ENCODE data around the gene TRIM33. TPM values are rescaled to one million over a fixed set of nuclear protein-coding genes. Genes with fewer than 3 reads are reported as not detected.

Gene TRIM33
- total and polyA plus RNA-seq, 2 of the 8 experiments (the other 6 are each of a cell fraction or from before 2014, with no cell fraction given), result 17.1 to 52.3 TPM

- H2BK120ac ChIP-seq (replicated peaks; ENCODE audit: low read depth, low read length), result no peak overlapping the region
- H3K56ac ChIP-seq (replicated peaks; ENCODE audit: insufficient read length, low read depth, low read length), result no peak overlapping the region
- no peak overlapping the region for H2BK20ac ChIP-seq (ENCODE audit: low read length)
- H2BK15ac ChIP-seq (ENCODE audit: low read length), result no peak overlapping the region
- no peak overlapping the region for H3K18ac ChIP-seq (ENCODE audit: extremely low read depth, low read length)
- H3K27ac ChIP-seq (ENCODE audit: low read depth, low read length), result no peak overlapping the region
- H4K91ac ChIP-seq (replicated peaks; ENCODE audit: insufficient read length, low read length), result no peak overlapping the region
- ChIA-PET POLR2A (ENCODE audit: partially characterized antibody) (interaction anchor here (1.4 kb wide), 1 partner anchor 13 kb away, joined by 4 read pairs; no protein-coding TSS in a partner anchor), CTCF (ENCODE audit: partially characterized antibody) (interaction anchor here (1.2 kb wide), 2 partner anchors 14 to 30 kb away, joined by 3 to 4 read pairs; partner anchors contain the start of gene TRIM33)
- DNase-seq (ENCODE audit: low read depth in 1 of 2, low spot score in 2 of 2), result no peak
- H3K36me3 ChIP-seq (ENCODE audit: control insufficient read depth in 2 of 4, insufficient read depth in 4 of 4, low read length in 3 of 4), result no peaks in the 10 kb centered on the region
- 0 out of 4 replicates have a peak overlapping the region, but pooled peaks of 1 of the 2 experiments have one; percentile 38 for H3K4me2 ChIP-seq (ENCODE audit: insufficient read depth in 1 of 2, low read depth in 2 of 2, low read length in 2 of 2)
- FAIRE-seq, result no peak
- no peaks in the 10 kb centered on the region for H3K4me1 ChIP-seq (replicated peaks in 1 of 4; ENCODE audit: control insufficient read depth in 3 of 4, insufficient read depth in 4 of 4, low read length in 3 of 4)
- no peaks in the 10 kb centered on the region for H3K79me2 ChIP-seq (ENCODE audit: control insufficient read depth in 1 of 2, insufficient read depth in 2 of 2, low read length in 2 of 2)
- no peak overlapping the region for H3K23ac ChIP-seq (ENCODE audit: insufficient read length)
- no peak overlapping the region for H4K5ac ChIP-seq (ENCODE audit: insufficient read length, low read depth, low read length)
- no peak overlapping the region for H3K14ac ChIP-seq (ENCODE audit: insufficient read length)
- H2BK12ac ChIP-seq (ENCODE audit: low read depth, low read length), result no peak overlapping the region
- no peak overlapping the region for H3K4me3 ChIP-seq (ENCODE audit: extremely low read depth in 1 of 4, insufficient read depth in 2 of 4, low read depth in 3 of 4, low read length in 4 of 4)
- no peaks in the 10 kb centered on the region for H3K9me3 ChIP-seq (ENCODE audit: insufficient read depth in 2 of 2, low read depth in 1 of 2, low read length in 1 of 2)
- no peak overlapping the region for H2AK5ac ChIP-seq (ENCODE audit: low read depth, low read length)
- no peak overlapping the region for H2BK5ac ChIP-seq (ENCODE audit: low read depth, low read length)
- no peaks in the 10 kb centered on the region for H3K23me2 ChIP-seq (ENCODE audit: low read depth, low read length)
- H3K4ac ChIP-seq (replicated peaks; ENCODE audit: insufficient read length, low read depth, low read length), result no peak overlapping the region
- no peaks in the 10 kb centered on the region for H4K20me1 ChIP-seq (replicated peaks in 1 of 2; ENCODE audit: control insufficient read depth in 1 of 2, insufficient read depth in 2 of 2, low read length in 2 of 2)
- H3K9ac ChIP-seq (replicated peaks in 1 of 4; ENCODE audit: extremely low read depth in 1 of 4, low read depth in 3 of 4, low read length in 3 of 4), result no peak overlapping the region
- H3K27me3 ChIP-seq (replicated peaks in 1 of 4; ENCODE audit: control insufficient read depth in 3 of 4, extremely low read depth in 1 of 4, insufficient read depth in 3 of 4, low read length in 3 of 4), result no peaks in the 10 kb centered on the region
- H4K8ac ChIP-seq (ENCODE audit: extremely low read depth, insufficient read depth, low read length), result no peak overlapping the region
- no peaks in the 10 kb centered on the region for H3K79me1 ChIP-seq (ENCODE audit: low read depth, low read length)
- peak overlapping the region; percentile 98; the same call in 1 of the 2 replicates for H2AFZ ChIP-seq (ENCODE audit: low read length)
- TF ChIP-seq BACH1 (IDR thresholded peaks at IDR 0.05; ENCODE audit: low read length), result no peak
- no peak for TF ChIP-seq CREB1 (IDR thresholded peaks at IDR 0.05)
- TF ChIP-seq CHD1 (IDR thresholded peaks at IDR 0.05; ENCODE audit: low read depth, low read length), result no peak
- TF ChIP-seq, protein P1, sequence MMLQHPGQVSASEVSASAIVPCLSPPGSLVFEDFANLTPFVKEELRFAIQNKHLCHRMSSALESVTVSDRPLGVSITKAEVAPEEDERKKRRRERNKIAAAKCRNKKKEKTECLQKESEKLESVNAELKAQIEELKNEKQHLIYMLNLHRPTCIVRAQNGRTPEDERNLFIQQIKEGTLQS (IDR thresholded peaks at IDR 0.05; ENCODE audit: insufficient read depth, low read depth, low read length), result 0 out of 2 replicates have a peak, but pooled peaks have one; percentile 25
- TF ChIP-seq BCL11A (IDR thresholded peaks at IDR 0.05; ENCODE audit: low read depth in 2 of 2, low read length in 2 of 2), result no peak
- TF ChIP-seq KDM4A (IDR thresholded peaks at IDR 0.05; ENCODE audit: low read depth, low read length, severe bottlenecking), result no peak
- no peak for TF ChIP-seq RAD21 (IDR thresholded peaks at IDR 0.05 in 1 of 2, conservative IDR thresholded peaks at IDR 0.05 in 1 of 2; ENCODE audit: low read depth in 2 of 2, low read length in 2 of 2)
- TF ChIP-seq MAX (IDR thresholded peaks at IDR 0.05), result no peak
- peak; percentile 83 for TF ChIP-seq USF2 (IDR thresholded peaks at IDR 0.05; ENCODE audit: low read length)
- TF ChIP-seq, protein P2, sequence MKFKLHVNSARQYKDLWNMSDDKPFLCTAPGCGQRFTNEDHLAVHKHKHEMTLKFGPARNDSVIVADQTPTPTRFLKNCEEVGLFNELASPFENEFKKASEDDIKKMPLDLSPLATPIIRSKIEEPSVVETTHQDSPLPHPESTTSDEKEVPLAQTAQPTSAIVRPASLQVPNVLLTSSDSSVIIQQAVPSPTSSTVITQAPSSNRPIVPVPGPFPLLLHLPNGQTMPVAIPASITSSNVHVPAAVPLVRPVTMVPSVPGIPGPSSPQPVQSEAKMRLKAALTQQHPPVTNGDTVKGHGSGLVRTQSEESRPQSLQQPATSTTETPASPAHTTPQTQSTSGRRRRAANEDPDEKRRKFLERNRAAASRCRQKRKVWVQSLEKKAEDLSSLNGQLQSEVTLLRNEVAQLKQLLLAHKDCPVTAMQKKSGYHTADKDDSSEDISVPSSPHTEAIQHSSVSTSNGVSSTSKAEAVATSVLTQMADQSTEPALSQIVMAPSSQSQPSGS (IDR thresholded peaks at IDR 0.05; ENCODE audit: low read length), result no peak
- TF ChIP-seq RBBP5 (IDR thresholded peaks at IDR 0.05; ENCODE audit: borderline replicate concordance, low read depth, low read length), result no peak
Observed at GRCh38 chr1:114524944-114525343, 13.9 kb upstream of the TRIM33 start.
